Left hindlimb (tissue), 1 donor: ENCODE results near the gene COL17A1.

Source experiments
- DNase-seq: peaks from one replicate; pipeline ENCODE4 v3.0.0-alpha.2; 2018

Gene COL17A1

DNA sequence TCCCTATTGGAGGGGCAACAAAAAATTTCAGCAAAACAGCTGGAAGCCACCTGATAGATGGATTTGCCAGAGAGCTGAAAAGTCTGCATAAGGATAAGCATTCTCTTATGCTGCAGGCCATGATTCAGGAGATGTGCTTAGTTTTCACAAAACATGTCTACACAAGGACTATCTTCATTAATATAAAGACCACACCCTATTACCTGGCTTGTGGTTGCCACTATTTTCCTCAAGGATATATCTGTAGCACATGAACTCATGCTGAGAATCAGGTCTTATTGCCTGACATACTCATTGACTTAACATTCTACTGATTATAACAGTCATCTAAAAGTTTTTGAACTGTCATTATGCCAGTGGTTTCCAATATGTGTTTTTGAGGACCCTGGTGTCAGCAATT is 7.1 kb upstream of the COL17A1 start:
- DNase-seq, result no peak

DNA sequence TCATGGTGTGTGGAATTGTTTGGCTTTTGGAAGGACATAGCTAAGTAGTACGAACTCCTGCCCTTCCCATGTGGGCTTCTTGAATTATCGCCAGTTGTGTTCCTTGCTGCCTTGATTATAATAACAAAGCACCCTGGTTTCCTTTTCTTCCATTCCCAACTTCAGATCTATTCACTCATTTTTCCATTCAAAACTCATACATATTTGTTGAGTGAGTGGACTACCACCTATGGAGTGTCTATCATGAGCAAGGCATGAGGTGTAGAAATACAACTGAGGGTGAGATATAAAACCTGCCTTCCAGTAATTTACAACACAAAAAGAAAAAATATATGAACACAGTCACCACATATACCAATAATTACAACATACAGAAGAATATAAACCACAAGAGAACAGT is 4.9 kb upstream of the COL17A1 start:
- DNase-seq, result no peak

DNA sequence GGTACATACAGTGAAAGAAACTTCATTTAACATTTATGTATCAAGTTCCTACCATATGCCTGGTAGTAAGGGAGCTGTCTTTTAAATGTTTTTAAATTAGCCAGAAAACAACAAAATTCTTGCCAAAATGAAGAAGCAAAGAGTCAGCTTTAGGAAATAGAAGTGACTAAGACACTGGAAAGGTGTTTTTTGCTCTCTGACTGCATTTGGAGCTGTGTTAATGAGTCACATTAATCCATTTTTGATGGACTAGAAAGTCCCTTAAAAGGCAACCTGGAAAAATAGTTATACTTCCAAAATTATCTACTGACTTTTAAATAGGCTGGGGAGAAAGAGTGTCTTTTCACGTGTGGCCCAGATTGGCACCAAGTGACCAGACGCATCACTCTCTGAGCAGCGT is 3.9 kb upstream of the COL17A1 start:
- DNase-seq, result no peak

DNA sequence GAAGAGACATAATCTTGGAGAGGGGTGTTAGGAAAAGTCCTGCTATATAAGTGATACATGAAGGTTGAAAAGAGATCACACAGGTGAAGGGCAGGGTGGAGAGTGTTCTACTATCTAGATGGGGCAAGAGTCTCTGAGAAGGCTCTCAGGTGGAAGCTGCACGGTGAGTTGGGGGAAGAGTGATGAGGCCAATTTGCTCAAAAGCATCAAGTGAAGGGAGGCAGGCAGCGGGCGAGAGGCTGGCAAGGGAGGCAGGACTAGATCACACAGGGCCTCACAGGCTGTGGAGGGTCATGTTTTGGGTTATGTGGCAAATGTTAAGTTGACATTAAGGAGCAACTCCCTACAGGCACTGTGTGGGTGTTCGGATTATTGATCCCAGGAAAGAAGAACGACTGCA is 2.6 kb upstream of the COL17A1 start:
- DNase-seq, result no peak

DNA sequence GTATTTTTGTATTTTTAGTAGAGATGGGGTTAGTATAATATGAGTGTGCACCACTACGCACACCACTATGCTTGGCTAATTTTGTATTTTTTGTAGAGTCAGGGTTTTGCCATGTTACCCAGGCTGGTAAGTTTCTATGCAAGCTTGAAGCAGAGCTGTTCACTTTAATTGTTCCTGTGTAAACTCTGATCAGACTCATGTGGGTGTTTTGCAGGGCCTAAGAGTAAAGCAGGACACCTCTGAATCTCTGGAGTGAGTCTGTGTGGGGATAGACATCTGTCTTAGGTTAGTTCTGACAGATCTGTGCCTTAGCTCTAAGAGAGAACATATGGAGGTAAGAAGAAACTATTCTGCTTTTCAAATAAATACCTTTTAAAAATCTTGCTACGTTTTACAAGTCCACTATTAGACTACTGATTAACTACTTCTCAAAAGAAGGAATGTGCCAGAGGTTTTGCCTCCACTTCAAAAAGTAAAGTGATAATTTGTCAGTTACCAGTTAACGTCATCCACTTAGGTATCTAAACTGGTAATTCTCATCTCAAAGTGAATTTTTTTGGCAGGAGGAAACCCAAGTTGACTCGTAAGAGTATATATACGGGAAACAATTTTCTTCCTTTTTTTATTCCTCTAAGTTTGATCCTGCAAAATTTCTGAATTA is 1.1 kb downstream of the COL17A1 start:
- DNase-seq, result no peak

DNA sequence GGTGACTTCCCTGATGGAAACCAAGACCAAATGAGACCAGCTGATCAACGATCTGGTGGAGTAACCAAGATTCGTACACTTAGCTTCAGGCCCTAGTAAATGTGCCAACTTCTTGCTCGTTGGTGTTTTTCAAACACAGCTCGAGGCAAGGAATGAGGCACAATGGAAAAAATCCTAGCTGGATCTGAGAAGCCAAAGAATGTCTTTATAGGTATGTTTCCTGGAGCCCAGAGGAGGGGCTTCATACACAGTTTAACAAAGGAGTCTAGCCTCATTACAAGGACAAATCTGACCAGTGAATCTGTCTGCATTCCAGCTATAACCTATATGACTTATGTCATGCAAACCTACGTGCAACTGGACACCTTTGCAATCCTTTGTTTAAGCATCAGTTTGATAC is 3.7 kb downstream of the COL17A1 start:
- DNase-seq, result no peak

DNA sequence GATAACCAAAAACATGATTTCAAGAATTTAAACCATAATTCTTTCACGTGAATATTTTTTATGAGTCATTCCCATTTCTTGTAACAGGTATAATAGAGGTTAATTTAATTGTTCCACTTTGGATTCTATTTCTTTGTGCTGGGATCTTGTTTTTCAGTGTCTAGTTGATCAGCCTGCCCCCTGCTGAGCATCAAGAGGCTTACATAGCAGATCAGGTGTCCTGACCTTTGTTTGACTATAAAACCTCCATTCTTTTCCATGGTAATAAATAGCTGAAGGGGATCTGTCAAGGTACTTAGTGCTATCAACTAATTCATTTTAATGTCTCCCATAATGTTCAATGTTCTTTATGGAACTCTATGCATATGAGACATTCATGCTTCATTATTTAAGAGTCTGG is 4.9 kb downstream of the COL17A1 start:
- no peak for DNase-seq

DNA sequence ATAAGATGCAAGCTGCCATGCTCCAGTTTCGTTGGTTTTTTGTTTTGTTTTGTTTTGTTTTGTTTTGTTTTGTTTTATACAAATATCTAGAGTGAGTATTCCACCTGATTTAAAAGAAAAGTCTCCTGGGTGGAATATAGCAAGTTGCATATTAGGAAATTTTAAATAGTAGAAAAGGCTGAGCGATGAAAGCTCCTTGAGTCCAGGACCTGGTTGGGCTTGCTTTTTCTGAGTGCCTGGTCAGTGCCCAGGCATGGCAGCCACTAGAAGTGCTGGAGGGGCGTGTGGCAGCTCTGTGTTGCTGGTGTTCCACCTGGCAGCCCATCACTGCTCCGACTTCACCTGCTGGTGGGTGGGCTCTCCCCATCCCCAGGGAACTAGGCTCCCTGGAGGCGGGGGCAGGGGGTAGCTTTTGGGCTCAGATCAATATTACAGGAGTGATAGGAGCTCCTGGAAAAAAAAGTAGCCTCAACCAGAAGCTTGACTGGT is 8.0 kb downstream of the COL17A1 start:
- DNase-seq, result no peak

DNA sequence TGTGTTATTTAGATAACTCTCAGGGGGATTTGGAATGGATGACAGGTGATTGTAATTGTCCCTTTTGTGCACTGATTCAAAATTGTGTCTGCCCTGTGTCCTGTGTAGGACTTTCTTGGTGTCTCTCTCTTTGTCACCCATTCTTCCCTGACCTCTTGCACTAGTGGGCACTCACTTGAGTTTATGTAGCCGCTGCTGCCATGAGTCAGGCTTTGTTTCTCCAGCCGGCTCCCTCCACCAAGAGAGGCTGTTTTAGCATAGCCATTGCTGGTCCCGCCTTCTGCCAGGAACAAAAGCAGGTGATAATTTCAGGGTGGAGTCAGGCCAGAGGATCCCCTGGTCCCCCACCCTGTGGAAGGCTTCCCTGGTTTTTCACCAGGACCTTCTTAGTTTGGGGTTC is 8.4 kb downstream of the COL17A1 start:
- DNase-seq, result no peak

DNA sequence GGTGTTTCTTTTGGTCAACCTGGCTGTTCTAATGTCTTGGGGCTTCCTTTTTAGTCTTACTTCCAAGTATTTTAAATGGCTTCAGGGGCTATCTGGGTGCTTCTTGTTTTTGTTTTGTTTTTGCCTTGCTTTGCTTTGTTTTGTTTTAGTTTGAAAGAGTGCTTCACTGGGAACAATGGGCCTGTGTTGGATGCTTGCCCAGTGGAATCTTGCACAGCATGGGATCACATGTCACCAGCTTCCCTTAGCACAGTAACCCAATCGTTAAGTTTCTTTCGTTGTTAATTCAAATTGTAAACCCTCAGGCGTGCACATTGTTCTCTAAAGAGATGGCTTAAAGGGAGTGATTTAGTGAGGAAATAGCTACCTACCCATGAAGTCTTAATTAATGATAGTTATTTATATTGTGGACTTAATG is 8.9 kb downstream of the COL17A1 start:
- DNase-seq, result no peak

DNA sequence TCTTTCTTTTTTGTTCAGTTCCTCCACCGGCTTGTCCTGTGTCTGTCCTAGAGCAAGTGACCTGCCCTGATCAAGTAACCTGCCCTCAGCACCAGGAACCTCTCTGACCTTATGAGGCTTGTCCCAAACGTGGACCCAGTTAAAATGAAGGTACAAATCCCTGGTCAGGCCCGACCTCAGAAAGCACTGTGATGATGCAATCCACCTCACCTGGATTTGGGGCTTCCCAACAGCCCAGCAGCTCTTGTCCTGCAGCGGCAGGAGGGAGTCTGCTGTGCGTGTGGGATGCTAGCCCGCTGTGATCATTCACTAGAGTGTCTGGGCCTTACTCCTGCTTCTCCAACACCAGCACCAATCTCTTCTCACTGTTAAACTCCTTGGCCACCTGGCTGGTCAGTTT is 11.2 kb downstream of the COL17A1 start:
- no peak for DNase-seq

DNA sequence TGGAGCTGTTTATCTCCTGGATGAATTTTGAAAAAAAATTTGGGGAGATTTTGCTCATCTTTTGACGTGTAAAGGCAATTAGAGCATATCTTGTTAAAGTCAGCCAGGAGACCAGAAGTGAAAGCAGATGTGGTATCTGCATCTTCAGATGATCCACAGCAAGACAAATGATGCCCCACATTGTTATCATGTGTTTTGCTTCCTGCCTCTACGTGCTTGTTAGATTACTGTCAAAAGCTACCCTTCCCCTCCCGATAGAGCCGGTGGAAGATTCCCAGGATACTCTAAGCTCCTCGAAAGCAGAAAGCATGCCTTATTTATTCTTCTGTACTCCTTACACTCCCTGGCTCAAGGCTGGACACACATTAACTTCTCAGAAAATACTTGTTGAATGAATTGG is 12.9 kb downstream of the COL17A1 start:
- DNase-seq, result no peak

DNA sequence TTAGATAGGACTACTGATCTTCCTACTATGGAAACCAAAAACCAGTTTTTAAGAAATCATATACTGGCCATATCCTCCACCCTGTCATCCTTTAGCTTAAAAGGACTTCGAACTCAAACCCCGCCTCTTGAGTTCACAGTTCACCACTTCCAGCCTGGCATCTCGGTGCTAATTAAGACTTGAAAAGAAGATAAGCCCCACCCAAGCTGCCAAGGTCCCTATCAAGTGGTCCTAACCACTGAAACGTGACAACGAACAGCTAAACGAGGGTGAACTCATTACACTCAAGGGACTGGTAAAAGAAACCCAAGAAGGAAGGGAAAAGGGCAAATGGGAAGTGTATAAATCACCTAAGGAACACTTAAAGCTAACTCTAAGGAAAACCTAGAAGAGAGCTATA is 16.1 kb downstream of the COL17A1 start:
- DNase-seq, result no peak

DNA sequence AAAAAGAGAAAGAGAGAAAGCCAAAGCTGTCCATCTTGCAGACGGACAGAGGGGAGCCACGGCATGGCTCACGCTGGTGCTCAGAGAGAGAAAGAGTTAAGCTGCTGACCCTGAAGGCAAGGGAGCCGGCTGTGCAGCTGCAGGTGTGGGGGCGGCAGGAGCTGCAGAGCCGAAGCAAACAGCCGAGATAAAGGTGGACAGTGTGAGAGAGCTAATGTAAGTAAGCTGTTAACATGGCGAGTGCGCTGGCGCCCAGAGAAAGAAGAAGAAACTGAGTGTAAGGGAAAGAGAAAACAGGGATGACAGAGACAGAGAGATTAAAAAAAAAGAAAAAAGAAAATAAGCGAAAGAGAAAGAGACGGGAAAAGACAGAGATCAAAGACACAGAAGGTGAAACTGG is 18.2 kb downstream of the COL17A1 start:
- no peak for DNase-seq

DNA sequence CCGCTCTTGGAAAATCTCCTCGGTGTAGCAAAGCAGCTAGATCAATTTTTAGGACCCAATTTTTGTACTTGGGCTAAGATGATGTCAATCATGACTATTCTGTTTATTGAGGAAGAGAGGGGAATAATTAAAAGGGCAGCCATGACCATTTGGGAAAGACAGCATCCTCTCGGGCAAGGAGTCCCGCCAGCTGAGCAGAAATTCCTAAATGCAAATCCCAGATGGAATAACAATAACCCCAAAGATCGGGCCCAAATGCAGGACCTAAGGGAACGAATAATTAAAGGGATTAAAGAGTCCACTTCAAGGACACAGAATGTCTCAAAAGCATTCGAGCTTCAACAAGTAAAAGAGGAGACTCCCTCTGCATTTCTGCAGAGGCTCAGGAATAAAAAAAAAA is 18.7 kb downstream of the COL17A1 start:
- no peak for DNase-seq

DNA sequence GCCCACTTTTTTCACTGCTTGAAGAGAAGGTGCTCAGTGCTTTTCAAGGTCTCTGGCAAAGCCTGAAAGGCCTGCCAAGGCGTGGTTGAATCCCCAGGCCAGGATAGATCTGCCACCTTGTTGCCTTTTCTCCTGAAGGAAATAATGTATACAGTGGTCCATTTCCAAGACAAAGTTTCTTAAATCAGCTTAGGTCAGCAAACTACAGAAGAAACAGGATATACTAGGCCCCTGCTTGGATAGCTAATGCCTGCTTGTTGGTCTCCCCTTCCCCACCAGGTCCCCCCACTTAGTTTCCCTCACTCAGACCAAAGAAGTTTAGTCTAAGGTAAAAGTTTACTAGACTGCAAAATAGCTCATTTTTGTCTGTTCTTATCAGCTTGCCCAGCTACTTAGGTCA is 19.9 kb downstream of the COL17A1 start:
- no peak for DNase-seq

DNA sequence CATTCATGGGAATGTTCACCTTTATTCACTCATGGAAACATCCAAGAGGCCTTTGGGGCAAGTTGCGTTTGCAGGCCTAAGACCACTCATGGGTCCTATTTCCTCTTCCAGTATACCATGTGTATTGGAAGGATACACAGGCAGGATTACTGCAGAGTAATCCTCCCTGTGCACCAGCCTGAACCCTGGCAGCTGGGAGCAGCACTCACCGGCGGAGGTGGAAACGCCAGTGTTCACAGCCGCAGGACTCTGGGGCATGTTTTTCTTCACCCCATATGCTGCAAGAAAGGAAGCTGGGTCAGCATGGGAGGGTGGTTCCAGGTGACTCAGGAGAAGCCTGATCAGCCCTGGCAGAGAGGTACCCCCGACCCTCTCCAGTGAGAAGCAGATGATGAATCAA is 24.5 kb downstream of the COL17A1 start:
- DNase-seq, result no peak

DNA sequence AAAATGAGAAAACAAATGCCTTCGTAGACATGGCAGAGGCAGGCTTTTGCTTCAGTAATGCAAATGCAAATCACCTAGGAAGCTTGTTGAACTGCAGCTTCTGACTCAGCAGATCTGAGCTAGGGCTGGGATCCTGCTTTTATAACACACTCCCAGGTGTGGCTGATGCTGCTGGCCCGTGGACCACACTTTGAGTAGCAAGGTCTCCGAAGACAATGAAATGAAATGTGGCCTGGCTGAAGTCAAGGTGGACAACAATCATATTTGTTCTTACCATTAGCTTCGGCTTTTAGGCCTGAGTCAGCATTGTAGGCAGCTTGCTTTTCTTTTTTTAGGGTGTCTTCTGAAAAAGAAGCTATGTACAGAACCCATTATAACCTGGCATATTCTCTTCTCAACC is 26.3 kb downstream of the COL17A1 start:
- DNase-seq, result no peak

DNA sequence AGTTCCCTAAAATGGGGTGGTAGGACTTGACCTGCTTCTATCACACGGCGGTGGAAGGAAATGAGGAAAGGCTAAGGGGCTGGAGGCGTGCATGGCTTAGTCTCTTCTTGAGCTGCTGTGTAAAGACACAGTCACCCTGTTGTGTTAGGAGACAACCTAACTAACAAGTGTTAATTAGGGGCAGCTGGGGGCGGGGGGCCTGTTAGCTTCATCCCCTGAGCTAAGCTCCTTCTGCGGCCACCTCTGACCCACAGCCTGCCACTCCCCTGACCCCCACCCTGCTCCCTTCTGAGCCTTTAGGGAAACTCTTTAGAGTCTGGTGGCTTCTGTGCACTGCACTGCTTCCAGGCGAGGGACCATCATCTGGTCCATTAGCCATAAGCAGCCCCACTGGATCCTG is 28.0 kb downstream of the COL17A1 start:
- DNase-seq, result no peak

DNA sequence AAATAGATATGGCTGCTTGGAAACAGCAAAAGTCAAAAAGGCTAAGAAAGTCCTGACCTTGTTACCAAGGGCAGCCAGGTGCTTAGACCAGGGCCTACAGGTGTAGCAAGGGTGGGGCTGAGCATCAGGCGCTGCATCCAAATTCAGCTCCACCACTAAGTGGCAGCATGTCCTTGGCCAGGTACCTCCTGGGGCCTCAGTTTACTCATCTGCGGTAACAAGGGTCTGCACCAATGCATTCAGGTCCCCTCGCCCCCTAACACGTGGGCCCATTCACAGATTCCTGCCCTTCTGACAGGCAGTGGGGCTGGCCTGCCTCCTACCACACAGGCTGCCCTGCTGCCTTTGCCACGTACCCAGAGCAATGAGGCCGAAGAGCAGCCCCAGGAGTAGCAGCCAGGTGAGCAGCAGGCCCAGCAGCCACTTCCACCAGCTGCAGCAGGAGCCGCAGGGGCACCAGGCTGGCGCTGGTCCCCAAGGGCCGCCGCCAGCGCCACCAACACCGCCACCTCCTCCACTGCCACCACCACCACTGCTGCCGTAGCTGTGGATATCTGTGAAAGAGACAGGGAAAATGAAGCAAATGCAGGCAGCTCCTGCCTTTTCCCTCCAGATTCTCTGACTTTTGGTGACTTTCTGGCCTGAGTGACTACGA is 28.9 kb downstream of the COL17A1 start:
- DNase-seq, result no peak

DNA sequence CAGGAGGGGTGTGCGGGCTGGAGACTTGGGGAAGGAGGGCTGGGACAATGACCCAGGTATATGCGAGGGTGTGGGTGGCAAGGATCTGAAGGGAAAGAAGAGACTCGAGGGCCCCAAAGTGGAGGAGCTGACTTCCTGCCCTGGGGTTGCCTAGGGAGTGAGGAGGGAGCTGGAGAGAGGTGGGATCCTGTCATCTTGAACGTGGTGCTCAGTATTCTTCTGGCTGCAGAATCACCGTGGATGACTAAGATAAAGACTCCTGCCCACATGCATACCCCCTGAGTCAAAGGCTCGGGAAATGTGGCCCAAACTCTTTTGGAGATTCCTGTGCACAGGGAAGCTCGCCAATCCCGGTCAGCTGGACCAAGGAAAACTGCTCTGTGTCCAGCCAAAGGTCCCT is 31.2 kb downstream of the COL17A1 start:
- no peak for DNase-seq

DNA sequence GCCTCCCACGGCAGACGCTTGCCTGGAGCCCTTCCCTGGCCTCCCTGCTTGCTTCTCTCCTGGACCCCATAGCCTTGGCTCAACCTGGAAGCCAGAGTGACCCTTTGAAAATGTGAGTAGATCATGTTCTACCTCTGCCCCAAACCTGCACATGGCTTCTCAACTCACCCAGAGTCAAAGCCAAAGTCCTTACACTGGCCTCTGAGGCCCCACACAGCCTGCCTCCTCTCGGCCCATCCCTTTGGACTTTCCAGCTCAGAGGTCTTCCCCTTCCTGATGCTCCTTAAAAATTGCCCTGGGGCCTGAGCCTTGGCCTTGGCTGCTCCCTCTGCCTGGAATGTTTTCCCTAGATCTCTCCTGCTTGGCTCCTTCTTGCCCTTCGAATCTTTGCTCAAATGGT is 32.5 kb downstream of the COL17A1 start:
- no peak for DNase-seq

DNA sequence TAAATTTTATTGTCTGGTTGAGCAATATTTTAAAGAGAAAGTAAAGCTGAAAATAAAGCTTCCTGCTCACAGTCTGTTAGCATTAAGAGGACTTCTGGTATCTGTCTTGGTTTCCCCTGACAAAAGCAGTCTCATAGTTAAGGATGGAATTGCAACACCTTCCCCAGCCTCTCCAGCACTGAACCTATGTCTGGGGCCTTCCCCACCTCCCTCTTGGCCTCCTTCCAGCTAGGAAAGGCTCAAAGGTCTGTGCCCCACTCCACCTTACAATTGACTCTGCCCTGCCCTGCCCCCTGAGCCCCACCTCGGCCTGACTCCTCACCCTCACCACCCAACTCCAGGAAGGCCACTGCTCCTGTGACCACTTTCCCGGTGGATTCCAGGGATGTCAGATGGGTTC is 33.2 kb downstream of the COL17A1 start:
- peak; percentile 10 for DNase-seq

DNA sequence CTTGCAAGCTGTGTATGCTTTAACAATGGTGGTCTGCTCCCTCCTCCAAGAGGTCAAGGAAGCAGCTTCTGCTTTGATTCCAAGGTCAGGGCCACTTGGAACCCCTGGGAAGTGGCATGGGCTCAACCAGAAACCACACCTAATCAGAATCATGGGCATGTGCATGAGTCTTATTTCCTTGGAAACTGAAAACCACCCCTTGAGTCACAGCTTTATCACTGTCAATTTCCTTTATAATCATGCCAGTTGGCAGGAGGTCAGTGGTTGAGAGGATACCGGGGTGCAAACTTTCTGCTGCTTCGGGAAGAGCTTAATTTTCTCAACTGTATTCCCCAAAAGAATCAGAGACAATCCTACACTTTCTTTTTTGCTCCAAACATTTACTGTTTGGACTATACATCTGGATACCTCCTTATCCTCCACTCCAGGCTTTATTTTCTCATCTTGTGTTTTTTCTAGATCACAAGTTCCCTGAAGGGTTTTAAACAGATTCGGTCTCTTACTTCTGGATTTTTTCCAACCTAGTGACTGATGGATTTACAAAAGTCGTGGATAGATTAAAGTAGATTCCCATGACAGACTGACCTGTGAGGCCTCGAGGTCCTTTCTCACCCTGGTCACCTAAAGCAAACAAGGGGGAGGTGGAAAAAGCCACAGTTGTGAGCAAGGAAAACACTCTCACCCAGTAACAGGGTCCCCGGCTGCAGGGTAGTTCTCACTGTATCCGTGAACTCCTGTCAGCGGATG is 36.0 kb downstream of the COL17A1 start:
- no peak for DNase-seq
